Nephron progenitor cell (in vitro differentiated cells): ENCODE measurements around the gene ARL13B.
"Not testable (repeated sequence)": the region's sequence is repeated elsewhere in the genome, so short reads cannot be mapped to it uniquely, and the experiment has no call there.

Source experiments
- DNase-seq: peaks from one replicate; pipeline ENCODE4 v3.0.0; 2021
- H3K27ac Mint-ChIP-seq: 2 replicates; pipeline ENCODE4 v1.8.0; 2021; ENCODE audit warnings: mild to moderate bottlenecking, moderate library complexity, mixed read lengths
- H3K27me3 Mint-ChIP-seq: 2 replicates; pipeline ENCODE4 v1.8.0; 2021; ENCODE audit warnings: mild to moderate bottlenecking, low read depth, mixed read lengths; ENCODE audit not compliant: poor library complexity
- H3K36me3 Mint-ChIP-seq: 2 replicates; pipeline ENCODE4 v1.8.0; 2021; ENCODE audit warnings: low read depth, mixed read lengths
- H3K4me1 Mint-ChIP-seq: 2 replicates; pipeline ENCODE4 v1.8.0; 2021; ENCODE audit warnings: mixed read lengths
- H3K4me3 Mint-ChIP-seq: 2 replicates; pipeline ENCODE4 v1.8.0; 2021; ENCODE audit warnings: mild to moderate bottlenecking, moderate library complexity, mixed read lengths
- H3K9me3 Mint-ChIP-seq: 2 replicates; pipeline ENCODE4 v1.8.0; 2021; ENCODE audit warnings: mild to moderate bottlenecking, moderate library complexity, mixed read lengths
- CTCF ChIP-seq: fragments of 200-600 bp; sonication (generic); IDR thresholded peaks from 2 replicates; pipeline ENCODE4 v1.5.0; 2021; ENCODE audit warnings: antibody characterized with exemption

ARL13B gene

DNA sequence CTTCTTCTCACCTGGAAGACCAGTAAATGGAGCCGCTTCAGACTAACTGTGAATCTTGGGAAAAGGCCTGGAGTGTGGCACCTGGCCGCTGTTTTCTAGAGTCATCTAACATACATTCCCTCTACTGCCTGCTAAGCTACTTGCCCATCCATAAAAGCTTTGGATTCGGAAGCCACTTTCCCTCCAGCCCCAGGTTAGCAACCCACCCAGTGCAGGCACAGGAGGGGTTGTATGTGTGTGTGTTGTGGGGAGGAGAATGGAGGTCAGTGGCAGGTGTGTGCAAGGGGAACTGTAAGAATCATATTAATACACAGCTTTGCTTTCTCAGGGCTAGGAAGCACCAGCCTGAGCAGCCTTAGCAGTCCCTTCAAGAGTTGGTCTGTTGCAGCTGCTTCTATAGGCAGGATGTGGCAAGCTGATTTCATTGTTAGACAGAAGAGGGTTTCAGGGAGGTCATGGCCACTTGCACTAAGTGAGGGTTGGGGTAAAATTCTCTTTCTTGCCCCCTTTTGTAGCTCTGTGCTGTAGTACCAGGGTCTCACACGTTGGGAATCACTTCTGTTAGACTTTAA is 91.8 kb downstream of the ARL13B start:
- no peak for TF ChIP-seq CTCF
- Mint-ChIP-seq H3K9me3 (peaks cover 34% of the 10 kb centered on the region), H3K27ac (no peak overlapping the region), H3K4me3 (no peak overlapping the region), H3K36me3 (peaks cover 75% of the 10 kb centered on the region), H3K4me1 (no peaks in the 10 kb centered on the region), H3K27me3 (no peaks in the 10 kb centered on the region)
- no peak for DNase-seq

DNA sequence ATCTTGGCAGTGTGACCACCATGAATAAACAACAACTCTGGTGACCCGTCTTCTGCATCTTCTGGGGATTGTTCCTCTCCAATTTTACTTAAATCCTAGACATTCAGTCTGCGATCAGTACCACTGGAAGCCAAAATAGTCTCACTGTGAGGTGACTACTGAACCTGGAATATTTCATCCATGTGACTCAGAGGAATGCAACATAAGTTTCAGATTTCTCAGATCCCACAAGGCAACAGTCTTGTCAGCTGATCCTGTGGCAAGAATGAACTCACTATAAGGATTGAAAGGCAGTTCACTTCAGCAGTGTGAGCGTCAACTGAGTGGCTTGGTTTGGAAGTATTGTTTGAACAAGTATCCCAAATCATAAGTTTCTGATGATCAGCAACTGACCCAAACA is 96.1 kb downstream of the ARL13B start:
- Mint-ChIP-seq H3K27me3 (no peaks in the 10 kb centered on the region), H3K27ac (no peak overlapping the region), H3K9me3 (peaks cover 43% of the 10 kb centered on the region), H3K4me1 (no peaks in the 10 kb centered on the region), H3K4me3 (no peak overlapping the region), H3K36me3 (peaks cover 87% of the 10 kb centered on the region)
- no peak for TF ChIP-seq CTCF
- DNase-seq, result no peak

DNA sequence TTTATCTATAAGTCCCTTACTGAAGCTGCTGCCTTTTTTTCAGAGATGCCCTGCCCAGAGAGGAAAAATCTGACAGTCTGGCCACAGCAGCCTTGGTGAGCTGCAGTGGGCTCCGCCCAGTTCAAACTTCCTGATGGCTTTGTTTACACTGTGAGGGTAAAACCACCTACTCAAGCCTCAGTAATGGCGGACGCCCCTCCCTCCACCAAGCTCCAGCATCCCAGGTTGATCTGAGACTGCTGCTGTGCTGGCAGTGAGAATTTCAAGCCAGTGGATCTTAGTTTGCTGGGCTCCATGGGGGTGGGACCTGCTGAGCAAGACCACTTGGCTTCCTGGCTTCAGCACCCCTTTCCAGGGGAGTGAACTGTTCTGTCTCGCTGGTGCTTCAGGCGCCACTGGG is 100.6 kb downstream of the ARL13B start:
- not testable (repeated sequence) for H3K4me1 Mint-ChIP-seq, H3K27me3 Mint-ChIP-seq, H3K27ac Mint-ChIP-seq, DNase-seq, H3K4me3 Mint-ChIP-seq
- H3K36me3 Mint-ChIP-seq, result peaks cover 52% of the 10 kb centered on the region
- peaks cover 19% of the 10 kb centered on the region for H3K9me3 Mint-ChIP-seq

- no peaks in the 10 kb centered on the region for H3K27me3 Mint-ChIP-seq
- no peak overlapping the region for H3K4me3 Mint-ChIP-seq
- no peak for DNase-seq
- H3K27ac Mint-ChIP-seq, result no peak overlapping the region
- no peaks in the 10 kb centered on the region for H3K4me1 Mint-ChIP-seq
- TF ChIP-seq CTCF, result no peak
- peaks cover 19% of the 10 kb centered on the region for H3K9me3 Mint-ChIP-seq
- peaks cover 39% of the 10 kb centered on the region for H3K36me3 Mint-ChIP-seq
Measured at GRCh38 chr3:94081884-94082283, 101.9 kb downstream of the ARL13B start.

DNA sequence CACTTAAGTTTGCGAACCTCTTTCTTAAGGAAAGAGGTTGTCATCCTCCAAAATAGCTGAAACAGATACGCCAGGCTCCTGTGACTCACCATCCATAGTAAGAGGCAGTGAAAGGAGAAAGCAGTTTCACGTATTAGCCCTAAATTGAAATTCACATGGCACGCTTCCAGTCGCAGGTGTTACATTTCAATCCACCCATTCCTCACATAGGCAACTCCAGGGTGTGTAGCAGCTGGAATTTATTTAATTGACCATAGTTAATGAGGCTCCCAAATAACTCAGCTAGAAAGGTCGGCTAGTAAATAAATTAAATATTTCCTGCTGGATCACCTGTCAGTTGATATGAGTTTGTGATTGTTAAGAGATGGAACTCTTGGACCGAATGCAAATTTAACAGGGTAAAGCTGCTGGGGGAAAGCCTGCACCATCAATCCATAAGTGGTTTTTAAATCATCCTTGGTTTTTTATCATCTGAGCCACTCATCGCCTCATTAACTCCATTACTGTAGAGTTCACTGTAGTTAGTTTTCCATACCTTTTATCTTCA is 102.5 kb downstream of the ARL13B start:
- no peaks in the 10 kb centered on the region for H3K4me1 Mint-ChIP-seq
- H3K27ac Mint-ChIP-seq, result no peak overlapping the region
- peaks cover 33% of the 10 kb centered on the region for H3K36me3 Mint-ChIP-seq
- H3K27me3 Mint-ChIP-seq, result no peaks in the 10 kb centered on the region
- TF ChIP-seq CTCF, result no peak
- H3K4me3 Mint-ChIP-seq, result no peak overlapping the region
- DNase-seq, result no peak
- H3K9me3 Mint-ChIP-seq, result peaks cover 17% of the 10 kb centered on the region

DNA sequence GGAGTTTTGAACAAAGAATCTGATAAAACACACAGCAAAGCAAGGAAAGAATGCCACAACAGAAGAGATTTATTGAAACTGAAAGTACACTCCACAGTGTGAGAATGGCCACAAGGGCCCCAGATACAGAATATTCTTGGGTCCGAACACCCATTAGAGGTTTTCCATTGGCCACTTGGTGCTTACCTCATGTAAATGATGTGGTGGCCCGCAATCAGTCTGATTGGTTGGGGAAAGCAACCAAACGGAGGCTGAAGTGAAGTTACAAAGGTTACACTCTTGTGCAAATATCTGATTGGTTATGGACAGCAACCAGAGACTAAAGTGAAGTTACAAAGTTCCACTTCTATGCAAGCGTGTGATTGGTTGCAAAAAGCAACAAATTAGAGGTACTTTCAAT is 103.3 kb downstream of the ARL13B start:
- H3K4me3 Mint-ChIP-seq, result no peak overlapping the region
- no peaks in the 10 kb centered on the region for H3K27me3 Mint-ChIP-seq
- no peak overlapping the region for H3K27ac Mint-ChIP-seq
- H3K36me3 Mint-ChIP-seq, result peaks cover 33% of the 10 kb centered on the region
- no peak for DNase-seq
- no peaks in the 10 kb centered on the region for H3K4me1 Mint-ChIP-seq
- TF ChIP-seq CTCF, result no peak
- peaks cover 10% of the 10 kb centered on the region for H3K9me3 Mint-ChIP-seq
